H1 (cell line): ENCODE data around the gene FAM120B.

Source experiments
- CHD1 ChIP-seq: IDR thresholded peaks from 2 replicates; pipeline ENCODE4 v1.6.1; 2012; ENCODE audit warnings: low read depth, low read length, improper control_type of control experiment
- CTCF ChIP-seq, 3 experiments: IDR thresholded peaks; 1 replicate in 2 of 3; 2 replicates in 1 of 3; pipeline versions ENCODE4 v1.5.1 to v1.6.1; 2011; ENCODE audit warnings: low read length in 3 of 3, mild to moderate bottlenecking in 3 of 3, inconsistent platforms in 2 of 3, low read depth in 1 of 3, moderate library complexity in 1 of 3; ENCODE audit not compliant: insufficient read depth in 1 of 3; ENCODE audit errors: control extremely low read depth in 1 of 3
- RFX5 ChIP-seq: IDR thresholded peaks from 2 replicates; pipeline ENCODE4 v1.6.1; 2011; ENCODE audit warnings: low read depth, low read length, improper control_type of control experiment, borderline replicate concordance
- SP1 ChIP-seq: IDR thresholded peaks from 2 replicates; pipeline ENCODE4 v1.6.1; 2011; ENCODE audit warnings: low read depth, low read length
- YY1 ChIP-seq: IDR thresholded peaks from 2 replicates; pipeline ENCODE4 v1.6.1; 2011; ENCODE audit warnings: low read depth, mild to moderate bottlenecking, low read length

- no peak for TF ChIP-seq RFX5
- no peak for TF ChIP-seq SP1
- no peak for TF ChIP-seq CHD1
- TF ChIP-seq CTCF (IDR thresholded peaks at IDR 0.05; ENCODE audit: control extremely low read depth in 1 of 3, insufficient read depth in 1 of 3, low read depth in 1 of 3, low read length in 3 of 3): no peak
- TF ChIP-seq YY1: no peak
Observed at GRCh38 chr6:170453586-170454511, 147.3 kb downstream of the FAM120B start.
